CD4-positive, alpha-beta T cell (primary cell): Measurements from ENCODE around the gene PSME1. TPM values are rescaled to one million over a fixed set of nuclear protein-coding genes. Genes with fewer than 3 reads are reported as not detected.

ENCODE experiments used
- ATAC-seq: fragments of 200-7000 bp; cut with Tn5 transposase; one replicate; pipeline ENCODE4 v1.10.0; 2022; ENCODE audit warnings: mild to moderate bottlenecking; ENCODE audit not compliant: poor library complexity
- CTCF ChIA-PET: fragments of 350-600 bp; sonication (Branson Sonifier 250); formaldehyde crosslinking; loops from one replicate; lab custom pipeline; 2021; ENCODE audit warnings: antibody characterized with exemption, inconsistent platforms; lab: Charles Lee
- POLR2A ChIA-PET: fragments of 350-600 bp; sonication (Branson Sonifier 250); formaldehyde crosslinking; loops from one replicate; lab custom pipeline; 2021; ENCODE audit warnings: antibody characterized with exemption, inconsistent platforms; lab: Charles Lee
- DNase-seq, 14 experiments: peaks; one replicate each; pipeline ENCODE4 v3.0.0-alpha.2; 2013 to 2020; ENCODE audit warnings: mixed read lengths in 2 of 14
- H3K27ac ChIP-seq, 2 donors: one replicate each; pipeline versions ENCODE4 v1.5.1 to v1.7.0; 2013; ENCODE audit warnings: low read length in 2 of 2, low read depth in 1 of 2, mild to moderate bottlenecking in 1 of 2
- H3K27me3 ChIP-seq, 2 experiments: 1 replicate in 1 of 2; 2 replicates in 1 of 2; pipeline versions ENCODE4 v1.6.1 to v1.7.0; 2013; ENCODE audit warnings: low read length in 2 of 2, control low read depth in 1 of 2, mild to moderate bottlenecking in 1 of 2, moderate library complexity in 1 of 2; ENCODE audit not compliant: insufficient read depth in 2 of 2, control insufficient read depth in 1 of 2
- H3K36me3 ChIP-seq: one replicate; pipeline ENCODE4 v1.6.1; 2013; ENCODE audit warnings: low read length, control low read depth; ENCODE audit not compliant: insufficient read depth
- H3K4me1 ChIP-seq: one replicate; pipeline ENCODE4 v1.6.1; 2013; ENCODE audit warnings: low read length, control low read depth; ENCODE audit not compliant: insufficient read depth
- H3K4me3 ChIP-seq: one replicate; pipeline ENCODE4 v1.5.1; 2013; ENCODE audit warnings: mild to moderate bottlenecking, low read length, moderate library complexity
- H3K9me3 ChIP-seq, 2 experiments: 1 replicate in 1 of 2; 2 replicates in 1 of 2; pipeline versions ENCODE4 v1.6.1 to v1.7.0; 2013; ENCODE audit warnings: low read length in 2 of 2, mild to moderate bottlenecking in 2 of 2, control low read depth in 1 of 2, moderate library complexity in 1 of 2; ENCODE audit not compliant: control insufficient read depth in 1 of 2, insufficient read depth in 1 of 2
- H3K27ac Mint-ChIP-seq: one replicate; pipeline ENCODE4 v1.8.0; 2020; ENCODE audit warnings: mixed read lengths
- H3K27me3 Mint-ChIP-seq: one replicate; pipeline ENCODE4 v1.8.0; 2021; ENCODE audit warnings: mixed read lengths
- H3K36me3 Mint-ChIP-seq: one replicate; pipeline ENCODE4 v1.8.0; 2021; ENCODE audit warnings: low read depth, mixed read lengths
- H3K4me1 Mint-ChIP-seq: one replicate; pipeline ENCODE4 v1.8.0; 2021; ENCODE audit warnings: low read depth, mixed read lengths
- H3K4me3 Mint-ChIP-seq: one replicate; pipeline ENCODE4 v1.8.0; 2020; ENCODE audit warnings: mild to moderate bottlenecking, mixed read lengths
- H3K9me3 Mint-ChIP-seq: one replicate; pipeline ENCODE4 v1.8.0; 2020; ENCODE audit warnings: mixed read lengths
- CTCF ChIP-seq: fragments of 200-600 bp; IDR thresholded peaks from one replicate; pipeline ENCODE4 v1.8.0; 2022; ENCODE audit warnings: antibody characterized with exemption, mild to moderate bottlenecking
- intact Hi-C, 2 experiments: fragments of 100-400 bp; cut with DNase I in 1 of 2; cut with micrococcal nuclease in 1 of 2; formaldehyde crosslinking; loops; one replicate each; pipeline versions ENCODE4 v1.15.1 to v1.9.0; 2023 to 2025; cut with DNase I, micrococcal nuclease
- microRNA-seq: library from miRNA; unstranded; fragments of <30 nt; microRNA quantifications from one replicate; pipeline ENCODE4 v1.2.0, GENCODE V29; 2021; ENCODE audit warnings: borderline microRNAs expressed, borderline replicate concordance
- total RNA-seq, 174 experiments: library from RNA in 2 of 174; stranded (reverse) in 2 of 174; gene quantifications; one replicate each; pipeline ENCODE4 v1.2.3 and lab custom pipeline; 2021 to 2026

The PSME1 gene
- total RNA-seq, 2 experiments from 2014 or later, result 166 to 171 TPM

- TF ChIP-seq CTCF, result no peak
- peak overlapping the region; percentile 67 for H3K27ac Mint-ChIP-seq
- ATAC-seq (no peak), DNase-seq (no peak)
- H3K36me3 Mint-ChIP-seq, result peaks cover 65% of the 10 kb centered on the region
- Histone ChIP-seq H3K9me3 (no peaks in the 10 kb centered on the region), H3K27me3 (no peaks in the 10 kb centered on the region), H3K4me3 (no peak overlapping the region), H3K4me1 (peaks cover 32% of the 10 kb centered on the region), H3K36me3 (peaks cover 58% of the 10 kb centered on the region), H3K27ac (peak overlapping the region in 1 of 2 donors; percentile 88)
- H3K27me3 Mint-ChIP-seq, result no peaks in the 10 kb centered on the region
- intact Hi-C loops, result loop anchor here in 1 of 2 experiments (2.0 to 5.0 kb wide), 2 partner anchors 22 to 40 kb away; partner anchors contain the start of genes PSME2 and RNF31
- ChIA-PET POLR2A (interaction anchor here (0.6 to 7.4 kb wide), 9 partner anchors 8 to 84 kb away, joined by 3 to 85 read pairs (median 10); partner anchors contain the start of genes CHMP4A, DCAF11, IRF9 and NRL), CTCF (interaction anchor here (0.7 to 2.5 kb wide), 2 partner anchors 8 to 26 kb away, joined by 3 to 24 read pairs; partner anchors contain the start of genes IRF9 and TM9SF1)
- peaks cover 34% of the 10 kb centered on the region for H3K4me1 Mint-ChIP-seq
- no peaks in the 10 kb centered on the region for H3K9me3 Mint-ChIP-seq
- peak overlapping the region; percentile 61 for H3K4me3 Mint-ChIP-seq
Observed at GRCh38 chr14:24186831-24187538, 51.0 kb downstream of the PSME1 start.

DNA sequence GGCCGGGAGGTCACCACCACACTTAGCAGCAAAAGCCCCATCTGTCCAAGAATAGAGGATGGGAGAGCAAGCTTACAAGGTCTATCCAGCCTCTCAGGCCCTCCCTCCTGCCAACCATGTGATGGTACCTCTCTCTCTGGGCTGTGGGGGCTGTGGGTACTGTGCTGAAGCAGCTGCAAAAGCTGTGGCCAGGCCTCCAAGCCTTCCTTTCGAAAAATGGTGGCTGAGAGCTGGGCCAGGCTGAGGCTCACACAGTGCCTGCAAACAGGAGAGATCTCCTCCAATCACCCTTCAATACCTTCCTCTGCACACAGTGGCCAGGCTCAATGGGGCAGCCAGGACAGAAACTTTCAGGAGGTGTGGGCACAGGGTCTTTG lies 51.5 kb downstream of the PSME1 start:
- Mint-ChIP-seq H3K27me3 (no peaks in the 10 kb centered on the region), H3K36me3 (peaks cover 65% of the 10 kb centered on the region), H3K9me3 (no peaks in the 10 kb centered on the region), H3K4me1 (peaks cover 39% of the 10 kb centered on the region), H3K4me3 (peak overlapping the region; percentile 93), H3K27ac (peak overlapping the region; percentile 91)
- POLR2A ChIA-PET, result interaction anchor here (0.6 to 7.4 kb wide), 8 partner anchors 14 to 83 kb away, joined by 3 to 85 read pairs (median 9); partner anchors contain the start of genes CHMP4A, DCAF11, IRF9 and NRL
- H3K27ac ChIP-seq, result peak overlapping the region in 1 of 2 donors; percentile 88
- H3K4me3 ChIP-seq, result peak overlapping the region; percentile 75
- no peaks in the 10 kb centered on the region for H3K9me3 ChIP-seq
- H3K36me3 ChIP-seq, result peaks cover 58% of the 10 kb centered on the region
- intact Hi-C loops, result loop anchor here in 1 of 2 experiments (2.0 to 5.0 kb wide), 2 partner anchors 23 to 40 kb away; partner anchors contain the start of genes PSME2 and RNF31
- H3K4me1 ChIP-seq, result peaks cover 32% of the 10 kb centered on the region
- H3K27me3 ChIP-seq, result no peaks in the 10 kb centered on the region
- no peak for TF ChIP-seq CTCF
- DNase-seq (no peak), ATAC-seq (no peak)
- CTCF ChIA-PET, result interaction anchor here (0.7 to 2.6 kb wide), 3 partner anchors 8 to 28 kb away, joined by 3 to 24 read pairs (median 13); partner anchors contain the start of genes IRF9, MDP1 and TM9SF1

Small RNAs within 50 kb of the gene (microRNA-seq; reads per million reads assigned to microRNA genes)
- gene MIR7703, result not detected

Other genes with a start within 250 kb of the PSME1 start
- gene DHRS4, start 182.4 kb upstream of the PSME1 start, total RNA-seq, result 1 to 10 TPM; 6.6 to 6.7 TPM
- gene DHRS4L2, start 147.3 kb upstream of the PSME1 start, total RNA-seq, result 1 to 10 TPM; 8.3 to 8.7 TPM
- gene CARMIL3, start 84.2 kb upstream of the PSME1 start, total RNA-seq, result under 1 TPM; 0.05 to 0.11 TPM
- gene CPNE6, start 64.6 kb upstream of the PSME1 start, total RNA-seq, result not detected
- gene PCK2, start 41.9 kb upstream of the PSME1 start, total RNA-seq, result 1 to 10 TPM; 5.2 to 7.4 TPM
- gene DCAF11, start 21.4 kb upstream of the PSME1 start, total RNA-seq, result 10 to 100 TPM; 74.8 to 75.3 TPM
- gene NRL, start 21.2 kb upstream of the PSME1 start, total RNA-seq, result 1 to 10 TPM; 1.6 to 1.9 TPM
- gene FITM1, start 5.5 kb upstream of the PSME1 start, total RNA-seq, result 1 to 10 TPM; 1.5 to 1.7 TPM
- gene EMC9, start 5.4 kb downstream of the PSME1 start, total RNA-seq, result 10 to 100 TPM; 11.8 to 13.1 TPM
- gene PSME2, start 10.4 kb downstream of the PSME1 start, total RNA-seq, result 10 to 100 TPM; 81.7 to 83.2 TPM
- gene RNF31, start 11.3 kb downstream of the PSME1 start, total RNA-seq, result 10 to 100 TPM; 46.0 to 57.8 TPM
- 100 to 1,000 TPM; 248 to 262 TPM for gene IRF9, start 25.1 kb downstream of the PSME1 start, total RNA-seq
- 100 to 1,000 TPM; 105 to 107 TPM for gene REC8, start 35.9 kb downstream of the PSME1 start, total RNA-seq
- gene IPO4, start 52.6 kb downstream of the PSME1 start, total RNA-seq, result 10 to 100 TPM; 36.6 to 37.9 TPM
- 10 to 100 TPM; 12.9 to 13.0 TPM for gene TM9SF1, start 59.2 kb downstream of the PSME1 start, total RNA-seq
- gene TSSK4, start 69.5 kb downstream of the PSME1 start, total RNA-seq, result under 1 TPM; 0.30 to 0.64 TPM
- 10 to 100 TPM; 73.4 to 80.1 TPM for gene CHMP4A, start 77.3 kb downstream of the PSME1 start, total RNA-seq
- gene MDP1, start 79.9 kb downstream of the PSME1 start, total RNA-seq, result 1 to 10 TPM; 3.2 to 3.7 TPM
- gene NEDD8, start 96.2 kb downstream of the PSME1 start, total RNA-seq, result 10 to 100 TPM; 42.0 to 43.5 TPM
- gene GMPR2, start 96.7 kb downstream of the PSME1 start, total RNA-seq, result 10 to 100 TPM; 22.2 to 24.8 TPM
- 100 to 1,000 TPM; 110 to 113 TPM for gene TINF2, start 106.4 kb downstream of the PSME1 start, total RNA-seq
- gene TGM1, start 127.0 kb downstream of the PSME1 start, total RNA-seq, result 1 to 10 TPM; 3.5 to 3.9 TPM
- 10 to 100 TPM; 52.3 to 55.2 TPM for gene RABGGTA, start 135.4 kb downstream of the PSME1 start, total RNA-seq
- 10 to 100 TPM; 21.5 to 23.5 TPM for gene DHRS1, start 163.6 kb downstream of the PSME1 start, total RNA-seq
- 10 to 100 TPM; 25.9 to 27.5 TPM for gene NOP9, start 163.7 kb downstream of the PSME1 start, total RNA-seq
- gene CIDEB, start 171.8 kb downstream of the PSME1 start, total RNA-seq, result 1 to 10 TPM; 7.4 to 9.2 TPM
- gene LTB4R2, start 173.9 kb downstream of the PSME1 start, total RNA-seq, result 10 to 100 TPM; 16.4 to 18.2 TPM
- 10 to 100 TPM; 15.6 to 18.3 TPM for gene LTB4R, start 175.3 kb downstream of the PSME1 start, total RNA-seq
- 1 to 10 TPM; 4.7 to 5.9 TPM for gene ADCY4, start 198.9 kb downstream of the PSME1 start, total RNA-seq
- gene RIPK3, start 203.8 kb downstream of the PSME1 start, total RNA-seq, result 10 to 100 TPM; 18.1 to 18.9 TPM
- gene NFATC4, start 232.0 kb downstream of the PSME1 start, total RNA-seq, result not detected